NCI-H774 (cell line): ENCODE results near the gene PKLR.
"Not testable (repeated sequence)": the region's sequence is repeated elsewhere in the genome, so short reads cannot be mapped to it uniquely, and the experiment has no call there.

ENCODE experiments used
- DNase-seq: peaks from one replicate; lab custom pipeline; 2025; lab: John Stamatoyannopoulos, UW

The PKLR gene

DNA sequence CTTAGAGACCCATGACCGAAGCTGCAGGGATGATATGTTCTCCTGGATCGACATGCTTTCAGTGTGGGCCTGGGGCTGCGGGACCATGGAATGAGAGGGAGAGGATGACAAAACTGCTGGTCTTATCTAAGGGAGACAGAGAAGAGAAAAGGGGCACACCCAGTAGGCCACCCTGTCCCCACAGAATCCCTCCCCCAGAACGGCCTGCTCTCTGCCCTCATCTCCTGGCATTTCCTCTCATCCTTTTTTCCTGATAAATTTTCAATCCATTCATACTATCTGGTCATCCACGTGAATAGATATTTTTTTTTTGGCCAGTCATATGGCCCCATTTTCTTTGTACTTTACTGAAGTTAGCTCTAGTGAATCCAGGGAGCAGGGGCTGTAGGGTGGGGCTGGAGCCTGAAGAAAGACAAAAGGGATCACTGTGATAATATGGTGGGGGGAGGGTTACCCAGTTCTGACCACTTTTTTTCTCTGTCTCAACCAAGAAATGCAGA is at the start of gene PKLR:
TSS of gene PKLR (minus strand) at position 97 of the 500 bp plus-strand sequence. CDS start at position 54, 43 bp downstream.
- no peak for DNase-seq

DNA sequence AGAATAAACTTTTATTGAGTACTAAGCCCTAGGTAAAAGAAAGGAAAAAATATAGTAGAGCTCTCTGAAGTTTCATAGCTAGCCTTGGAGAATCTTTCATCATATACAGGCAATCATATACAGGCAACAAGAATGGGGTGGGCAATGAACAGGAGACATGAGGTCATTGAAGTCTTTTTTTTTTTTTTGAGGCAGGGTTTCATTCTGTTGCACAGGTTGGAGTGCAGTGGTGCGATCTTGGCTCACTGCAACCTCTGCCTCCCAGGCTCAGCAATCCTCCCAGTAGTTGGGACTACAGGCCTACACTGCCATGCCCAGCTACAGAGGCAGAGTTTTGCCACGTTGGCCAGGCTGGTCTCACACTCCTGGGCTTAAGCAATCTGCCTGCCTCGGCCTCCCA is 41.6 kb upstream of the PKLR start:
- DNase-seq = no peak

DNA sequence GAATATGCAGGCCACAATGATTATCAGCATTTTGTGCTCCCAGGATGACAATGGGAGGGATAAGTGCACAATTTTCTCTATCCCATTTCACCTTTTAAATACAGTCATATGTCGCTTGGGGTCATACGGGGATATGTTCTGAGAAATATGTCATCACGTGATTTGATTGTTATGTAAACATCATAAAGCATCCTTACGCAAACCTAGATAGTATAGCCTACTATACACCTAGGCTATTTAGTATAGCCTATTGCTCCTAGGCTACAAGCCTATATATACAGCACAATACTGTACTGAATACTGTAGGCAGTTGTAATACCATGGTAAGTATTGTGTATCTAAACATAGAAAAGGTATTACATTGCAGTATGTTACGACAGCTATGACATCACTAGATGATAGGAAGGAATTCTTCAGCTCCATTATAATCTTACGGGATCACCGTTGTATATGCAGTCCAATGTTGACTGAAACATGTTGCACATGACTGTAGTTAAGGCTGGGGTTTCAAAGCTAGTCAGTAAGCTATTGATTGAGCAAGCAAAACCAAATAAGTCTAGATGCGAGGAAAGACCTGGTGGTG is 38.4 kb upstream of the PKLR start:
- no peak for DNase-seq

- DNase-seq = no peak
Observed at GRCh38 chr1:155334962-155335361, 33.7 kb upstream of the PKLR start.

- no peak for DNase-seq
Observed at GRCh38 chr1:155329980-155330598, 28.9 kb upstream of the PKLR start.

DNA sequence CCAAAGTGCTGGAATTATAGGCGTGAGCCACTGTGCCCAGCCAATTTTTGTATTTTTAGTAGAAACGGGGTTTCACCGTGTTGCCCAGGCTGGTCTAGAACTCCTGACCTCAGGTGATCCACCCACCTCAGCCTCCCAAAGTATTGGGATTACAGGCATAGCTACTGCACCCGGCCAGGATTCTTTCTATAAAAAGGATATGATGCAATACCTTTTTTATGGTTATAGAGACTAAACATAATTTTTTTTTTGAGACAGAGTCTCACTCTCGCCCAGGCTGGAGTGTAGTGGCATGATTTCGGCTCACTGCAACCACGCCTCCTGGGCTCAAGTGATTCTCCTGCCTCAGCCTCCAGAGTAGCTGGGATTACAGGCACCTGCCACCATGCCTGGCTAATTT is 27.6 kb upstream of the PKLR start:
- not testable (repeated sequence) for DNase-seq

- no peak for DNase-seq
Observed at GRCh38 chr1:155327981-155328380, 26.7 kb upstream of the PKLR start.

DNA sequence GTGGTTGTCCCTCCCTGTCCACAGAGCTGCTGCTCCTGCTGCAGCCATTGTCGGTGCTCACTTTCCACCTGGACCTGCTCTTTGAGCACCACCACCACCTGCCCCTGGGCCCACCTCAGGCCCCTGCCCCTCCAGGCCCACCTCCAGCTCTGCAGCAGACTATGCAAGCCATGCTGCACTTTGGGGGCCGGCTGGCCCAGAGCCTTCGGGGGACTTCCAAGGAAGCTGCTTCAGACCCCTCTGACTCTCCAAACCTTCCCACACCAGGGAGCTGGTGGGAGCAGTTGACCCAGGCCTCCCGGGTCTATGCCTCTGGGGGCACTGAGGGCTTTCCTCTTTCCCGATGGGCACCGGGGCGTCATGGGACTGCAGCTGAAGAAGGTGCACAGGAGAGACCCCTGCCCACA is 25.4 kb upstream of the PKLR start:
- DNase-seq = no peak

DNA sequence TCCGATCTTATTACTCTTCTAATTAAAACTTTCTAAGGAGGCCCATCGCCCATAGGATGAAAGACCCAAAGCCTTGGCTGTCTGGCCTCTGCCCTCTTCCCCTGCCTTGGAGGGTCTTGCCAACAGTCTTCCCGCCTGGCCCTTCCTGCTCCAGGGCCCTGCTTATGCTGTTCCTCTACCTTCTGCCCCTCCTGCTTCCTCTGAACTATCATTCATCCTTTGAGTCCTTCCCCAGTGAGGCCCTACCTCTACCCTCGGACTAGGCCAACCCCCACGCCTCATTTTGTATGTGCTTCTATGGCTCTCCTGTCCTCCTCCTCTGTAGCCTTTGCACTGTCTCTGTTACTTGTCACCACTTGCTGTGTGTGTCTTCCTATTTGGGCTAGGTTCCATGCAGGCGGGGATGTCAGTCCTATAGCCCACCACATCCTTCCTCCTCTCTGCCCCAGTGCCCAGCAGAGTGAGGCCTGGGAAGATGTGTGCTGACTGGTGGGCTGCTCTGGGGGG is 24.8 kb upstream of the PKLR start:
- DNase-seq = no peak

- no peak for DNase-seq
Observed at GRCh38 chr1:155325603-155325893, 24.3 kb upstream of the PKLR start.

GRCh38 chr1:155324717-155325602 is 23.7 kb upstream of the PKLR start:
- DNase-seq = peak; percentile 42

DNA sequence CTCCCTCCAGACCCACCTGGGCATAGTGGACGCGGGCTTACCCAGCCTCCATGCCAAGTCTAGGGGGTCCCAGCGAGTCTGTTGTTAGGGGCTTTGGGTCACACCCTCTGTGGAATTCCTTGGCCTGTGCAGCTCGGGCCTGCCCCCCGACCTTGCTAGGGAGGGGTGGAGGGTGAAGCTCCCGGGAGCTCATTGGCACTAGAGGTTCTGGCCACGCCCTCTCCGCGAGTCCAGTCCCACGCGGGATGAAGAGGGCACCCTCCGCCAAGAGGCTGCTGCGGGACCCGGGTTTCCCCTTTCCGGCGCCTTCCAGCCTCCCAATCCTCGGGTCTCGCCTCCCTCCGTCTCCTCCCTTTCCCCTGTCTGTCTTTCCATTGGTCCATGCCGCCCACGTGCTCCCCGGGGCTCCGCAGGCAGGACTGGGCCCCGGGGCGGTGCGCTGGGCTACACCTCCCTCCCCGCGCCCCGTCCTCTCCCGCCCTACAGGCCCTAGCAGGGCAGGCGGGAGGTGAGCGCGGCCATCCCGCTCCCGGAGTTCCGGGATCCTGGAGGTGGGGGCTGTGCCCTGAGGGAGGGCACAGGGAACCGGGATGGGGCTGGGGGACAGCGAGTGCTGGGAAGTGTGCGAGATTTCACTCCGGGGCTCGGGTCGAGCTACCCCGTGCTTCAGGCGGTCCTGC is 22.9 kb upstream of the PKLR start:
- peak; percentile 96 for DNase-seq

DNA sequence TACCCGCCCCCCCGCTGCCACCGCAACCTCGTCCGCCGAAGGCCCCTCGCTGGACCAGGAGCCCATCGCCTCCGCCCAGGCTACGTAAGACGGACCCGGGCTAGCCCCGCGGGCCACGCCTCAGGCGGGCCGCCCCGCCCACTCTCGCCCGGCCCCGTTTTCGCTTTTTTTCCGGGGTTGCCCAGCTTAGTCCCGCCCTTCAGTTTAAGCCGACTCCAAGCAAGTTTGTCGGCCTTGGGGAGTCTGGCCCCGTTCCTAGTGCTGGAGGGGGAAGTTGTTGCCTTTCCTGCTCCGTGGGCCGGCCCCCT is 22.4 kb upstream of the PKLR start:
- peak; percentile 85 for DNase-seq

GRCh38 chr1:155322953-155323728 is 21.9 kb upstream of the PKLR start:
- peak; percentile 89 for DNase-seq

- no peak for DNase-seq
Observed at GRCh38 chr1:155322571-155322952, 21.3 kb upstream of the PKLR start.

DNA sequence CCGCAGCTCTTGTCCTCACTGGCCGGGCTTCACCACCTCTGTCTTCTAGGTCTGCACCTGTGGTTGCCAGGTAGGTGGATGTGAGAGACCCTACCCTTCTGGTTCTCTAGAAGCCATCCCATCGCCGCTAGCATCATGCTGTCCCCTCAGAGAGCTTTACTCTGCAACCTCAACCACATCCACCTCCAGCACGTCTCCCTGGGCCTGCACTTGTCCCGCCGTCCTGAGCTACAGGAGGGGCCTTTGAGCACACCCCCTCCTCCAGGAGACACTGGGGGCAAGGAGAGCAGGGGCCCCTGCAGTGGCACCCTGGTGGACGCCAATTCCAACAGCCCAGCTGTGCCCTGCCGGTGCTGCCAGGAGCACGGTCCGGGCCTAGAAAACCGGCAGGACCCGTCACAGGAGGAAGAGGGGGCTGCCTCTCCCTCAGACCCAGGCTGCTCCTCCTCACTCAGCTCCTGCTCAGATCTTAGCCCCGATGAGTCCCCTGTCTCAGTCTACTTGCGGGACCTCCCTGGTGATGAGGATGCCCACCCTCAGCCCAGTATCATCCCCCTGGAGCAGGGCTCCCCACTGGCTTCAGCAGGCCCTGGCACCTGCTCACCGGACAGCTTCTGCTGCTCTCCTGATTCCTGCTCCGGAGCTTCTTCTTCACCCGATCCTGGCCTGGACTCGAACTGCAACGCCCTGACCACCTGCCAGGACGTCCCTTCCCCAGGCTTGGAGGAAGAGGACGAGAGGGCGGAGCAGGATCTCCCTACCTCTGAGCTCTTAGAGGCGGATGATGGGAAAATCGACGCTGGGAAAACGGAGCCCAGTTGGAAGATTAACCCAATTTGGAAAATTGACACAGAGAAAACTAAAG is 20.6 kb upstream of the PKLR start:
- no peak for DNase-seq

DNA sequence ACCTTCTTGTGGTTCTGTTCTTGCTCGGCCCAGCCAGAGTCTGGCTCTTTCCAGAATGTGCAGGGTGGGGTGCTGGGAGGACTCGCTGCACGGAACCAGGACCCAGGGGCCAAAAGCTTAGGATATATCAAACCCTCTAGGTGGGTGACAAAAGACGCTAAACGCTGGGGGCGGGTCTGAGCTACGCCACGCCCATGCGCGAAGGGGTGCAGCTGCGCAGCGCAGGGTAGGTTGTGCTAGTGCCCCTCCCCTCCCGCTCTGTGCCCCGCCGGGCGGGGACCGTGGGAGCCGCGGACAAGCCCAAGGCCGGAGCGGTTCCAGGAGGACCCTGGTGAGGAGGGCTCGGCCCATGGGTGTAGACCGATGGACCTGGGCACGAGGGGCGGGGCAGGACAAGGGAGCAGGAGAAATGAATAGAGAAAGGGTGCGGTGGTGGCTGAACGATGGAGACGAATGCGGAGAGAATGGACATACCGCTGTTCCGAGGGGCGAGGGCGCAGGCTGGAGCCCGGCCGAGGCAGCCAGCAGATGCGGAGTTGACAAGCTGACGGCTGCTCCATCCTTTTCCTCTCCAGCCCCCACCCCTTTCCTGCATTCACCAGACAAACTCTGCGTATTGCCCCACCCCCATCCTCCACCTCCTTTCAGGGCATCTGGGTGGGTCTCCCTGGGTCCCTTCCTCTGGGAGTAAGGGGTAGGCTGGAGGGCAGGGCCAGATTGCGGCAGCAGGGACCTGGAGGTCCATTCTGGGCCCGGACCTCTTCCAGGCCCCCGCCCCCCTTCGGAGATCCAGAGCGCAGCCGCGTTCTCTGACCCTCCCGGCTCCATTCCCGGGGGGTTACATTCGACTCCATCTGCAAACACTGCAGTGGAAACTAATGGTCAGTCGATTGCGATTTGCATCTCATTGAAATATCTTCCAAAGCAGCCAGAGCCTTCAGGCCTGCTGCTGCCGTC is 19.7 kb upstream of the PKLR start, which contains the start of gene RUSC1:
TSS of gene RUSC1 (plus strand) at position 234 of the 957 bp plus-strand sequence. CDS start 880 bp downstream, outside the sequence.
- no peak for DNase-seq

- no peak for DNase-seq
Observed at GRCh38 chr1:155320252-155320651, 19.0 kb upstream of the PKLR start.

- no peak for DNase-seq
Observed at GRCh38 chr1:155319536-155319935, 18.3 kb upstream of the PKLR start.
